Coronary artery (tissue), 2 donors: ENCODE results near the gene GDPD5.

Source experiments
- DNase-seq: peaks from one replicate; pipeline ENCODE4 v3.0.0-alpha.2; 2017; ENCODE audit warnings: low spot score
- H3K27ac ChIP-seq, 2 donors: fragments of 200-600 bp; sonication (generic); one replicate each; pipeline ENCODE4 v1.5.1; 2016 to 2019
- H3K4me3 ChIP-seq: fragments of 200-600 bp; sonication (generic); 2 replicates; pipeline ENCODE4 v1.5.1; 2016; ENCODE audit warnings: mild to moderate bottlenecking, moderate library complexity
- TF ChIP-seq, protein P1 (sequence below): fragments of 200-600 bp; sonication (generic); IDR thresholded peaks from one replicate; pipeline ENCODE4 v1.5.1; 2019; ENCODE audit warnings: antibody characterized with exemption

The GDPD5 gene

DNA sequence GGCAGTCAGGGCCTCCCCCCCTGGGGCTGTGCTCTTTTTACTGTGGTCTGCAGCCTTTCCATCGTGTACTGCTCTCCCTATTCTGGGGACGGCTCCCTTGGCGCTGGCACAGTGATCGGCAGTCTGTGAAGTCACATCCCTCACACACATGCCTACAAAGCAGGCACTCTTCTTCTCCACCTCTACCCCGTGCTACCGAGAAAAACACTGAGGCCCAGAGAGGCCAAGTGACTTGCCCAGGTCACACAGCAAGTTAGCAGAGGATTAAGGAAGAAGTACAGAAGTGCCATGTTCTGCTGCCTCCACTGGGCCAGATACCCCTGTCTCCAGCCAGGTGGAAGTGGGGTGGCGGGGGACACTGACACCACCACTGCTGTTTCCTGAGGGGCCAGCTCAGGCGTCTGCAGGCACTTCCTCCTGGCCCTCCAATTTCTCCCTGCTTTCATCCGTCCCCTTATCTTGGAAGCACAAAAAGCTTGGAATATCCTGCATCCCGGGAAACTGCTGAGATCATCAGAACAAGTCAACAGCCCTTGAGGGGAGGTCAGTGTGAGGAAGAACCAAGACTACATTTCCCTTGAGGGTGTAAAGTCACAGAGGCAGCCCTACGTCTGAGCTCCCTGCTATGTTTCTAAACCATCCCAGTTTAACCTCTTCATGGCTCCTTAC, 62.5 kb downstream of the GDPD5 start:
- Histone ChIP-seq H3K27ac (no peak overlapping the region), H3K4me3 (no peak overlapping the region)
- TF ChIP-seq, protein P1, sequence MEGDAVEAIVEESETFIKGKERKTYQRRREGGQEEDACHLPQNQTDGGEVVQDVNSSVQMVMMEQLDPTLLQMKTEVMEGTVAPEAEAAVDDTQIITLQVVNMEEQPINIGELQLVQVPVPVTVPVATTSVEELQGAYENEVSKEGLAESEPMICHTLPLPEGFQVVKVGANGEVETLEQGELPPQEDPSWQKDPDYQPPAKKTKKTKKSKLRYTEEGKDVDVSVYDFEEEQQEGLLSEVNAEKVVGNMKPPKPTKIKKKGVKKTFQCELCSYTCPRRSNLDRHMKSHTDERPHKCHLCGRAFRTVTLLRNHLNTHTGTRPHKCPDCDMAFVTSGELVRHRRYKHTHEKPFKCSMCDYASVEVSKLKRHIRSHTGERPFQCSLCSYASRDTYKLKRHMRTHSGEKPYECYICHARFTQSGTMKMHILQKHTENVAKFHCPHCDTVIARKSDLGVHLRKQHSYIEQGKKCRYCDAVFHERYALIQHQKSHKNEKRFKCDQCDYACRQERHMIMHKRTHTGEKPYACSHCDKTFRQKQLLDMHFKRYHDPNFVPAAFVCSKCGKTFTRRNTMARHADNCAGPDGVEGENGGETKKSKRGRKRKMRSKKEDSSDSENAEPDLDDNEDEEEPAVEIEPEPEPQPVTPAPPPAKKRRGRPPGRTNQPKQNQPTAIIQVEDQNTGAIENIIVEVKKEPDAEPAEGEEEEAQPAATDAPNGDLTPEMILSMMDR, result no peak
- DNase-seq, result no peak

DNA sequence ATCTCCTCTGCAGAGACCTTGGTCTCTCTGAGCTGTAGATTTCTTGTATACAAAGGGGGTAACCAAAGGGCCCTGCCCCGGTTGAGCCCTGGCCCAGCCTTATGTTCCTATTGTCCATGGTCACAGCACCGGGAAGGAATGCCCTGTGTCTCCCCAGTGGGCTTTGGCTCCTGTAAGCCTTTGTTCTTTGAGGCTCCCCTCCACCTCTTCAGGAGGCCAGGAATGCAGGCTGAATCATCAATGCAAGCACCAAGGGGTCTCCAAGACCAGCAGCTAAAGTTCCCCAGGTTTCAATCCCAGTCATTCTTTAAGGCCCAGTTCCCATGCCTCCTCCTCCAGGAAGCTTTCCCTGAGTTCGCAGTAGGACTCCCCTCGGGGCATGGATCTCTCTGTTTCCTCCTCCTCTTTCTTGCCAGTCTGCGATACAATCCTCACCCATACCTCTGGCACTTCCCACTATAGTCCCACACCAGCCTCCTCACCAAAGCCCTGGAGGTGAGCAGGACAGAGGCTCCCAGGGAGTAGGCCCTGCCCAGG, 63.6 kb downstream of the GDPD5 start:
- H3K27ac ChIP-seq, result no peak overlapping the region
- no peak for DNase-seq
- TF ChIP-seq, protein P1, result no peak

DNA sequence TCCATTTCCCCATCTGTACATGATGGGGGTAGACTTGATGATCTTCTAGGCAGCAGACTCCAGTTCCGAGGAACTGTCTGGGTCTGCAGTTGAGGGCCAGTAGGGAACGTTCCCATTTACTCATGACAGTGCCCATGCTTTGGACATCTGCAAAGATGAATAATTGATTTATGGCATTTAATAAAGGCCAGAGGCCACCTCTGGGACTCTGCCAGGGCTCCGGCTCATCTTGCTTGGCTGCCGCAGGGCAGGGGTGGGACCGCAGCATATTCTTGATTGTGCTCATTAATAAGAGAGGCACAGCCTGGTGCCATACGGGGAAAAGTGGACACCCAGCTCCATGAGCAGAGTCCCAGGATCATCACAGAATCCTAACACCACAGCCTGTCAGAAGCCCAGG, 64.6 kb downstream of the GDPD5 start:
- H3K4me3 ChIP-seq, result no peak overlapping the region
- DNase-seq, result no peak
- TF ChIP-seq, protein P1, result no peak
- no peak overlapping the region for H3K27ac ChIP-seq

More for the DNA sequence above, 63.6 kb downstream of the GDPD5 start:
- no peak overlapping the region for H3K4me3 ChIP-seq

- no peak for DNase-seq
- Histone ChIP-seq H3K27ac (no peak overlapping the region), H3K4me3 (no peak overlapping the region)
- TF ChIP-seq, protein P1, result no peak
Observed at GRCh38 chr11:75456596-75457183, 69.1 kb downstream of the GDPD5 start.

DNA sequence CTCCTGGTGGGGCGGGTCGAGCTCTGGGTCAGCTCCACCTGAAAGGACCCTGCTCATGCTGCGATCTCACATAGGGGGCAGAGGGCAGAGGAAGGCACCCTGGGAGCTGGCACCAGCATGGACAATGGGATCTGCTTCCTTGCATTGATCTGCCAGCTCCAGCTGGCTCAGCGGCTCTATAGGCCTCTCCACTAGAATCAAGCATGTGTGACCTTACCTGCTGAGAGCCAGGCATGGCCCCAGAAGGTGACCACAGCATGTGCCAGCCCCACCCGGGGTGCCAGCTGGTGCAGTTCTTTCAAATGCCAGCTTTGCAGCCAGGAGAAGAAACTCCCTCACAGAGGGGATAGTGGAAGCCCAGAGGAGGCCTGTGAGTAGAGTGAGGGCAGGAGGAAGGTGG, 70.8 kb downstream of the GDPD5 start:
- no peak for DNase-seq
- peak overlapping the region in 1 of 2 donors; percentile 3 for H3K27ac ChIP-seq
- H3K4me3 ChIP-seq, result no peak overlapping the region
- TF ChIP-seq, protein P1, result no peak

DNA sequence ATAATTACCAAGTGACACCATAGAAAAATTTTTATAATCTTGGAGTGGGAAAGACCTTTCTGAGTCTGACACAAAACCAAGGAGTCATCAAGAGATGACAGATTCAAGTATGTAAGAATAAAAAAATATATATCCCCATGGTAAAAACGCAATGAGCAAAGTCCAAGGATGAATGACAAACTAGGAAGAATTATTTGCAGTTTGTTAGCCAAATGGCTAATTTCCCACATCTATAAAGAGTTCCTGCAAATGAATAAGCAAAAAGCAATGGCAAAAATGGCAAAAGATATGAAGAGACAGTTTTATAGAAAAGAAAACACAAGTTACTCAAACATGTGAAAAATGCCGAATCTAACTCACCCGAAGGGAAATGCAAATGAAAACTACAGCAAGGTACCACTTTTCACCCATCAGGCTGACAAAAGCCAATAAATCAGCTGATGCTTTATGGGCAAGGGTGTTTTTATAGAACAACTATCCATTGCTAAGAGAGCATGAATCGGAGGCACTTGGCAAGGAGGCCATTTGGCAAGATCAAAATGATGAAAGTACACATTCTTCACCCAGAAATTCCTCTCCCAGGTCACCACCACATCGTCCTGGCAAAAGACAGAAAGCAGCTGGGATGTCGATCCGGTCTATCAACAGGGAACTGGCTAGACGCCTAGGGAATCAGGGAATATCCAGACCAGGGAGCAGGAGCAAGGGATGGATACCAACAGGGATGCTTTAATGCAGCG, 71.7 kb downstream of the GDPD5 start:
- Histone ChIP-seq H3K27ac (peak overlapping the region in 1 of 2 donors; percentile 10), H3K4me3 (no peak overlapping the region)
- TF ChIP-seq, protein P1, result no peak
- DNase-seq, result no peak
